ENCODE measurements around the gene HK1.

Gene HK1

GRCh38 chr10:69434926-69435325, 156.6 kb downstream of the HK1 start:
- CTCF ChIA-PET = no interaction called here
- no peaks in the 10 kb centered on the region for H3K9me3 ChIP-seq (ENCODE audit: control insufficient read depth, insufficient read depth, low read depth, low read length)
- no peak overlapping the region for H3K27ac ChIP-seq (ENCODE audit: extremely low read depth, low read depth, low read length)
- peaks cover 6% of the 10 kb centered on the region; the same call in 1 of the 2 replicates for H3K4me1 ChIP-seq (ENCODE audit: control insufficient read depth, insufficient read depth, low read length)
- POLR2A ChIA-PET = no interaction called here
- H3K36me3 ChIP-seq (ENCODE audit: control insufficient read depth in 2 of 2, insufficient read depth in 1 of 2, low read length in 2 of 2) = no peaks in the 10 kb centered on the region
- H3K4me3 ChIP-seq (ENCODE audit: low read depth, low read length) = no peak overlapping the region
- no peak for TF ChIP-seq ZSCAN18 (tag by site-specific recombination; IDR thresholded peaks at IDR 0.05)
- TF ChIP-seq ZNF645 (tag by site-specific recombination; IDR thresholded peaks at IDR 0.05) = no peak
- TF ChIP-seq ZBTB48 (tag by site-specific recombination; IDR thresholded peaks at IDR 0.05) = no peak
- no peak for TF ChIP-seq TRIM28 (IDR thresholded peaks at IDR 0.05; ENCODE audit: borderline replicate concordance, low read length)
- no peak for TF ChIP-seq GLI4 (tag by site-specific recombination; IDR thresholded peaks at IDR 0.05)

- no peak overlapping the region for H3K27ac ChIP-seq (ENCODE audit: extremely low read depth, low read depth, low read length)
- CTCF ChIA-PET = interaction anchor here (1.5 kb wide), 1 partner anchor 13 kb away, joined by 3 read pairs; no protein-coding TSS in a partner anchor
- H3K9me3 ChIP-seq (ENCODE audit: control insufficient read depth, insufficient read depth, low read depth, low read length) = no peaks in the 10 kb centered on the region
- H3K4me1 ChIP-seq (ENCODE audit: control insufficient read depth, insufficient read depth, low read length) = peaks cover 6% of the 10 kb centered on the region; the same call in 1 of the 2 replicates
- H3K36me3 ChIP-seq (ENCODE audit: control insufficient read depth in 2 of 2, insufficient read depth in 1 of 2, low read length in 2 of 2) = no peaks in the 10 kb centered on the region
- no peak overlapping the region for H3K4me3 ChIP-seq (ENCODE audit: low read depth, low read length)
- POLR2A ChIA-PET = interaction anchor here (0.5 kb wide), 1 partner anchor 972 kb away, joined by 3 read pairs; no protein-coding TSS in a partner anchor
- no peak for TF ChIP-seq PRDM10 (tag by site-specific recombination; IDR thresholded peaks at IDR 0.05)
- no peak for TF ChIP-seq ZFHX2 (tag by site-specific recombination; conservative IDR thresholded peaks at IDR 0.05)
- TF ChIP-seq ZNF501 (tag by site-specific recombination; IDR thresholded peaks at IDR 0.05) = no peak
- no peak for TF ChIP-seq ZNF530 (tag by site-specific recombination; IDR thresholded peaks at IDR 0.05; ENCODE audit: low read depth)
- TF ChIP-seq ZNF2 (tag by site-specific recombination; IDR thresholded peaks at IDR 0.05) = no peak
- TF ChIP-seq ZNF513 (tag by site-specific recombination; IDR thresholded peaks at IDR 0.05) = no peak
- TF ChIP-seq ZBTB49 (tag by site-specific recombination; IDR thresholded peaks at IDR 0.05; ENCODE audit: low read depth) = no peak
- TF ChIP-seq ZNF555 (tag by site-specific recombination; conservative IDR thresholded peaks at IDR 0.05) = no peak
- no peak for TF ChIP-seq ZNF473 (tag by site-specific recombination; IDR thresholded peaks at IDR 0.05)
- no peak for TF ChIP-seq ZNF776 (tag by site-specific recombination; IDR thresholded peaks at IDR 0.05; ENCODE audit: borderline replicate concordance)
- no peak for TF ChIP-seq ZNF76 (tag by site-specific recombination; IDR thresholded peaks at IDR 0.05; ENCODE audit: borderline replicate concordance, low read depth)
- TF ChIP-seq ZNF404 (tag by site-specific recombination; IDR thresholded peaks at IDR 0.05) = no peak
- no peak for TF ChIP-seq ZBTB1 (tag by site-specific recombination; IDR thresholded peaks at IDR 0.05)
- TF ChIP-seq KLF17 (tag by site-specific recombination; IDR thresholded peaks at IDR 0.05) = no peak
- TF ChIP-seq ZFP37 (tag by site-specific recombination; IDR thresholded peaks at IDR 0.05) = no peak
- no peak for TF ChIP-seq ZNF654 (tag by site-specific recombination; IDR thresholded peaks at IDR 0.05; ENCODE audit: low read depth)
- TF ChIP-seq ZNF785 (tag by site-specific recombination; IDR thresholded peaks at IDR 0.05) = no peak
- no peak for TF ChIP-seq ZNF175 (tag by site-specific recombination; IDR thresholded peaks at IDR 0.05)
Measured at GRCh38 chr10:69435966-69436520, 157.7 kb downstream of the HK1 start.

Measured in HEK293 (cell line).